HG03378 (cell line): ENCODE measurements around the gene PPP6R3.

Experiments used
- ATAC-seq: cut with Tn5 transposase; IDR thresholded peaks from one replicate; pipeline ENCODE4 v1.9.1; 2021; ENCODE audit warnings: mild to moderate bottlenecking, moderate library complexity; ENCODE audit not compliant: unreplicated experiment

The PPP6R3 gene

GRCh38 chr11:68549789-68550484, 89.4 kb downstream of the PPP6R3 start:
- ATAC-seq, result no peak

GRCh38 chr11:68550485-68550817, 89.9 kb downstream of the PPP6R3 start:
- ATAC-seq, result no peak

- ATAC-seq, result no peak
Observed at GRCh38 chr11:68551223-68551622, 90.7 kb downstream of the PPP6R3 start.

GRCh38 chr11:68551777-68552176, 91.2 kb downstream of the PPP6R3 start:
- no peak for ATAC-seq

GRCh38 chr11:68552542-68552941, 92.0 kb downstream of the PPP6R3 start:
- no peak for ATAC-seq

GRCh38 chr11:68560216-68560615, 99.7 kb downstream of the PPP6R3 start:
- no peak for ATAC-seq

GRCh38 chr11:68563454-68563853, 102.9 kb downstream of the PPP6R3 start:
- ATAC-seq, result no peak

- ATAC-seq, result no peak
Observed at GRCh38 chr11:68564261-68564660, 103.7 kb downstream of the PPP6R3 start.

- ATAC-seq, result no peak
Observed at GRCh38 chr11:68565768-68566167, 105.2 kb downstream of the PPP6R3 start.

- ATAC-seq, result no peak
Observed at GRCh38 chr11:68567553-68567952, 107.0 kb downstream of the PPP6R3 start.

GRCh38 chr11:68569357-68569756, 108.8 kb downstream of the PPP6R3 start:
- ATAC-seq, result no peak

GRCh38 chr11:68570691-68571090, 110.1 kb downstream of the PPP6R3 start:
- ATAC-seq, result no peak

GRCh38 chr11:68574308-68574707, 113.8 kb downstream of the PPP6R3 start:
- ATAC-seq, result no peak

GRCh38 chr11:68575025-68575665, 114.6 kb downstream of the PPP6R3 start:
- no peak for ATAC-seq

- no peak for ATAC-seq
Observed at GRCh38 chr11:68579455-68579854, 118.9 kb downstream of the PPP6R3 start.

- ATAC-seq, result no peak
Observed at GRCh38 chr11:68581439-68581838, 120.9 kb downstream of the PPP6R3 start.

- ATAC-seq, result no peak
Observed at GRCh38 chr11:68581901-68582300, 121.3 kb downstream of the PPP6R3 start.

- ATAC-seq, result no peak
Observed at GRCh38 chr11:68582416-68583040, 122.0 kb downstream of the PPP6R3 start.

GRCh38 chr11:68583041-68583446, 122.5 kb downstream of the PPP6R3 start:
- ATAC-seq, result no peak

- no peak for ATAC-seq
Observed at GRCh38 chr11:68584097-68584496, 123.5 kb downstream of the PPP6R3 start.

GRCh38 chr11:68584991-68585524, 124.5 kb downstream of the PPP6R3 start:
- ATAC-seq, result no peak
